SJCRH30 (cell line): Measurements from ENCODE around the gene RND3. TPM values are rescaled to one million over a fixed set of nuclear protein-coding genes. Genes with fewer than 3 reads are reported as not detected.

Experiments used
- DNase-seq, 2 experiments: peaks; one replicate each; pipeline ENCODE4 v3.0.0-alpha.2; 2015 to 2020
- H3K27ac ChIP-seq: fragments of 250-450 bp; sonication (Bioruptor Pico); 2 replicates; pipeline ENCODE4 v1.5.1; 2020; ENCODE audit warnings: mild to moderate bottlenecking, moderate library complexity
- H3K27me3 ChIP-seq: fragments of 250-450 bp; sonication (Bioruptor Pico); 2 replicates; pipeline ENCODE4 v1.5.1; 2020; ENCODE audit warnings: mild to moderate bottlenecking, moderate library complexity
- H3K36me3 ChIP-seq: fragments of 250-450 bp; sonication (Bioruptor Pico); 2 replicates; pipeline ENCODE4 v1.5.1; 2020; ENCODE audit warnings: mild to moderate bottlenecking, moderate library complexity
- H3K4me1 ChIP-seq: fragments of 250-450 bp; sonication (Bioruptor Pico); 2 replicates; pipeline ENCODE4 v1.5.1; 2020; ENCODE audit warnings: mild to moderate bottlenecking, moderate library complexity
- H3K4me3 ChIP-seq: fragments of 250-450 bp; sonication (Bioruptor Pico); 2 replicates; pipeline ENCODE4 v1.5.1; 2020; ENCODE audit warnings: mild to moderate bottlenecking, moderate library complexity
- H3K9me3 ChIP-seq: fragments of 250-450 bp; sonication (Bioruptor Pico); replicated peaks from 2 replicates; pipeline ENCODE4 v1.5.1; 2020; ENCODE audit warnings: mild to moderate bottlenecking, moderate library complexity
- total RNA-seq: library from RNA; depleted of rRNA; stranded (reverse); fragments of >200 nt; shearing (Covaris generic); gene quantifications from 2 replicates; pipeline ENCODE4 v1.2.3, GENCODE V29; 2014

Gene RND3
- total RNA-seq, 1 experiment from 2014 or later, result 43.4 TPM

DNA sequence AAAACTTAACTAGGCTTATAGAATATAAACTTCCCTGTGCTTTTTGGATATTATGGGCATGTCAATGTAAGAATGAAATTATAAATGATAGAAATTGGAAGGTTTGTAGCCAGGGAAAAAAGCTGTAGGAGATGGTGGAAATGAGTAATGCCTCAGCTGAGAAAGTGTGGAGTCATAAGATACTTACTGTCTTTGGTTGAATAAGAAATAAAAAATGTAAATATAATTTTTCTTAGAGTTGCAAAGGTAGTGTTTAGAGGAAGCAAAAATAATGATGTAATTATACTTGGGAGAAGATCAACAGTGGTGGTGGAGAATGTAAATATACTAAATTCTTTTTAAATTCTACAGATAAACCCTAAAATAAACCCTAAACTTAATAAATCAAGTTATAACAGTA, 26.2 kb upstream of the RND3 start:
- H3K9me3 ChIP-seq, result 0 out of 2 replicates have a peak, but pooled peaks cover 2% of the 10 kb centered on the region
- no peaks in the 10 kb centered on the region for H3K36me3 ChIP-seq
- no peak for DNase-seq
- H3K4me1 ChIP-seq, result no peaks in the 10 kb centered on the region
- H3K27me3 ChIP-seq, result no peaks in the 10 kb centered on the region
- H3K27ac ChIP-seq, result no peak overlapping the region
- no peak overlapping the region for H3K4me3 ChIP-seq

GRCh38 chr2:150508497-150509137, 21.1 kb upstream of the RND3 start:
- Histone ChIP-seq H3K9me3 (no peaks in the 10 kb centered on the region), H3K4me3 (no peak overlapping the region), H3K27me3 (no peaks in the 10 kb centered on the region), H3K36me3 (no peaks in the 10 kb centered on the region), H3K4me1 (no peaks in the 10 kb centered on the region), H3K27ac (no peak overlapping the region)
- DNase-seq, result no peak

- no peak overlapping the region for H3K27ac ChIP-seq
These were observed 19.6 kb upstream of the RND3 start for GRCh38 chr2:150507071-150507470.

GRCh38 chr2:150505178-150505577, 17.7 kb upstream of the RND3 start:
- Histone ChIP-seq H3K36me3 (no peaks in the 10 kb centered on the region), H3K27me3 (no peaks in the 10 kb centered on the region), H3K4me3 (no peak overlapping the region), H3K9me3 (no peaks in the 10 kb centered on the region), H3K4me1 (no peaks in the 10 kb centered on the region), H3K27ac (no peak overlapping the region)
- DNase-seq, result no peak

More at GRCh38 chr2:150507071-150507470, 19.6 kb upstream of the RND3 start:
- H3K27me3 ChIP-seq, result no peaks in the 10 kb centered on the region
- H3K9me3 ChIP-seq, result no peaks in the 10 kb centered on the region
- no peak overlapping the region for H3K4me3 ChIP-seq
- DNase-seq, result no peak
- H3K36me3 ChIP-seq, result no peaks in the 10 kb centered on the region
- H3K4me1 ChIP-seq, result no peaks in the 10 kb centered on the region

DNA sequence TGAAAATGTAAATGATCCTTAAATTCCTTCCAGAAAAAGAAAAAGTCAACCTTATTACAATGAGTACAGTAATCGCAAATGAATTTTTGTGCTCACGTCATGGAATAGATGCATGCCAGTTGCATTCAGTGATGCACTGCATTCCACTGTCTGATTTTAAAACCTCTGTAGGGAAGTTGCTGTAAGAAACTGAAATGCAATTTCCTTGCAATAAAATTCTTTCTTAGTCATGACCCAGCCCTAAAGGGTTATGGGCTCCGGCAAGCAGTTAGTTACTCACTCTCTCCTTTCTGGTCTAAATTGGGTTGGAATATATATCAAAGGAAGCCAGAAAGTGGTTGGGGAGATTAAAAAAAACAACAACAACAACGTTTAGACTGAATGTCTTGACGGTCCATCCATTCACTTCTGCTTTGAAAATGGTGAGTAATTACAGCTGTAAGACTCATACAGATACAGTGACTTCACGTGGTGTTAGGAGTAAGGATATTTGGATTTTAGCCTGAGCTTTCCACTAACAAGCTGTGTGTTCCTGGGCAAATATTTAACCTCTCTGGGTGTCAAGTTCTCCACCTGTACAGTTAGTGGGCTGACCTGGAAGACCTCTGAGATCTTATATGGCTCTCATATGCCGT, 8.6 kb upstream of the RND3 start:
- Histone ChIP-seq H3K4me3 (no peak overlapping the region), H3K27me3 (no peaks in the 10 kb centered on the region), H3K4me1 (no peaks in the 10 kb centered on the region), H3K27ac (no peak overlapping the region), H3K36me3 (no peaks in the 10 kb centered on the region), H3K9me3 (no peaks in the 10 kb centered on the region)
- no peak for DNase-seq

- no peak overlapping the region for H3K4me3 ChIP-seq
- H3K36me3 ChIP-seq, result no peaks in the 10 kb centered on the region
- H3K27me3 ChIP-seq, result no peaks in the 10 kb centered on the region
- H3K9me3 ChIP-seq, result no peaks in the 10 kb centered on the region
- DNase-seq, result no peak
- H3K27ac ChIP-seq, result no peak overlapping the region
- H3K4me1 ChIP-seq, result no peaks in the 10 kb centered on the region
These were observed 7.5 kb upstream of the RND3 start for GRCh38 chr2:150495001-150495400.

GRCh38 chr2:150494234-150494945, 6.9 kb upstream of the RND3 start:
- no peaks in the 10 kb centered on the region for H3K36me3 ChIP-seq
- H3K4me3 ChIP-seq, result no peak overlapping the region
- no peak overlapping the region for H3K27ac ChIP-seq
- DNase-seq, result no peak
- no peaks in the 10 kb centered on the region for H3K27me3 ChIP-seq
- H3K9me3 ChIP-seq, result no peaks in the 10 kb centered on the region
- H3K4me1 ChIP-seq, result no peaks in the 10 kb centered on the region

DNA sequence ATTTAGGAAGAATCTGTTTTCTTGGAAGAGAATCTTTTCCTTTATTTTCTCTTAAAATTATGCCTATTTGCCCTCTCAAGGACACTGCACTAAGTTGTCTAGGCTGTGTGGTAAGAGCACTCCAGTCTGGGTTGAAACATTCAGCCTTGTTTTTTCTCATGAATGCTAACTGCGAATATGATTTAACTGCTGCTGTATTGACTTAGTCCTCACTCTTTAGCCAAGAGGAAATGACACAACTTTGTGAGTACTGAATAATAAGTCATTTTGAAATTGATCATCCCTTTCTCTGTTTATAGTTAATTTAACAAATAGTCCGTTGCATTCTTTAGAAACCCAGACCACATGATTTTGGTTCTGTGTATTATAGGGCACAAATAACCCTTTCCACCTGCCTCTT, 4.5 kb upstream of the RND3 start:
- Histone ChIP-seq H3K36me3 (no peaks in the 10 kb centered on the region), H3K4me1 (no peaks in the 10 kb centered on the region), H3K4me3 (no peak overlapping the region), H3K27ac (no peak overlapping the region), H3K9me3 (no peaks in the 10 kb centered on the region), H3K27me3 (no peaks in the 10 kb centered on the region)
- DNase-seq, result no peak

GRCh38 chr2:150491430-150491829, 4.0 kb upstream of the RND3 start:
- no peaks in the 10 kb centered on the region for H3K27me3 ChIP-seq
- no peaks in the 10 kb centered on the region for H3K4me1 ChIP-seq
- no peak overlapping the region for H3K4me3 ChIP-seq
- no peaks in the 10 kb centered on the region for H3K9me3 ChIP-seq
- DNase-seq, result no peak
- H3K27ac ChIP-seq, result no peak overlapping the region
- H3K36me3 ChIP-seq, result no peaks in the 10 kb centered on the region; the same call in 1 of the 2 replicates

DNA sequence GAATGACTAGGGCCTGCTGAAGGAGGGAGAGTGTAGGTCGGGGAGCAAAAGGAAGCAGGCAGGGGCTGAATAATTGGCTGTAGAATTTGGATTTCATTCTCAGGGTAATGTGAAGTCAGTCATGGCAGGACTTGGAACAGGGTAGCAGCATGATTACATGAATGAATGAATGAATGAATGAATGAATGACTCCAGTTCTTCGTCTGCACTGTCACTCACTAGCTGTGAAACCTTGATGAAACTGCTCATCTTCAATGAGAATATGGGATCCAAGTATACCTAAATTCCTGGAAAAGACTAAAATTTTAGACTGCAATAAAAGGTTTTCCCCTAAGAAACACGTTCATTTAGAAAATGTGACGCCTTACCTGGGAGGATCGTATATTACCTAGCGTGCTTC, 3.0 kb upstream of the RND3 start:
- Histone ChIP-seq H3K4me1 (no peaks in the 10 kb centered on the region), H3K36me3 (no peaks in the 10 kb centered on the region; the same call in 1 of the 2 replicates), H3K9me3 (no peaks in the 10 kb centered on the region), H3K27me3 (no peaks in the 10 kb centered on the region), H3K27ac (no peak overlapping the region), H3K4me3 (no peak overlapping the region)
- DNase-seq, result no peak

DNA sequence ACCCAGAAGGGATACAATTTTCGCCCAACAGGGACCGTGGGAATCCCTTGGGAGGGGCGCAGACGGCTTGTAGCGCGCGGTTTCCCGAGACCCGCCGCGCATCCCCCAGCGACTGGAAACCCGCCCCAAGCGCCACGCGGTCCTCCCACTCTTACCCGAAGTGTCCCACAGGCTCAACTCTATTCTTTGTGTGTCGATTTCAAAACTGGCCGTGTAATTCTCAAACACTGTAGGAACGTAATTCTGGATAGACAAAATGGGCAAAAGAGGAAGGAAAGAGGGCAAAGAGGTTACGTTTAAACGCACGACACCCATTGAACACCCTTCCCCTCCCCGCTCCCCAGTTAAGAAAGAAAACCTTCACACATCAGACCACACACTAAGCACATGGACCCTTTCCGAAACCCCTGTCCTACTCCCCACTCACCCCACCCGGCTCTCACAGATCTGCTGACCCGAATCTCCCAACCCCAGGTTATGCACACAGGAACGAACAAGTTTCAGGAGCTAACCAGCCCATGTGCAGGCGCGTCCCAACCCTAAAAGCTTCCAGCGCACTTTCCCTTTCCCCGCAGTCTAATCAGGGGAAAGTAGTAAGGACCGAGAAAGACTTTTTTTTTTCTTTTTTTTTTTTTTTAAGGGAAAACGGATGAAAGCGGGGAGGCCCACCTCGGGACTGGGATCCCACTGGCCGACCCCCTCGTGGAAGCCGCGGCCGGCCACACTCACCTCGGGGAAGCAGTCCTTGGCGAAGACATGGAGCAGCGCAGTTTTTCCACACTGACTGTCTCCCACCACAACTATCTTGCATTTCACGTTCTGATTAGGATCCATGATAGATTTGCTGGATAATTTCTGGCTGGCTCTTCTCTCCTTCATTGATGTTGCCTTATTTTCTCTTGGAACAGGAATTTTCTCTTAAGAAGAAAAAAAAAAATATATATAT, 655 bp downstream of the RND3 start:
- peaks cover 16% of the 10 kb centered on the region for H3K36me3 ChIP-seq
- peaks cover 13% of the 10 kb centered on the region; the same call in 1 of the 2 replicates for H3K4me1 ChIP-seq
- peak; percentile 49 to 69 for DNase-seq
- H3K27ac ChIP-seq, result peak overlapping the region; percentile 78
- H3K4me3 ChIP-seq, result peak overlapping the region; percentile 73
- H3K9me3 ChIP-seq, result no peaks in the 10 kb centered on the region
- H3K27me3 ChIP-seq, result no peaks in the 10 kb centered on the region

DNA sequence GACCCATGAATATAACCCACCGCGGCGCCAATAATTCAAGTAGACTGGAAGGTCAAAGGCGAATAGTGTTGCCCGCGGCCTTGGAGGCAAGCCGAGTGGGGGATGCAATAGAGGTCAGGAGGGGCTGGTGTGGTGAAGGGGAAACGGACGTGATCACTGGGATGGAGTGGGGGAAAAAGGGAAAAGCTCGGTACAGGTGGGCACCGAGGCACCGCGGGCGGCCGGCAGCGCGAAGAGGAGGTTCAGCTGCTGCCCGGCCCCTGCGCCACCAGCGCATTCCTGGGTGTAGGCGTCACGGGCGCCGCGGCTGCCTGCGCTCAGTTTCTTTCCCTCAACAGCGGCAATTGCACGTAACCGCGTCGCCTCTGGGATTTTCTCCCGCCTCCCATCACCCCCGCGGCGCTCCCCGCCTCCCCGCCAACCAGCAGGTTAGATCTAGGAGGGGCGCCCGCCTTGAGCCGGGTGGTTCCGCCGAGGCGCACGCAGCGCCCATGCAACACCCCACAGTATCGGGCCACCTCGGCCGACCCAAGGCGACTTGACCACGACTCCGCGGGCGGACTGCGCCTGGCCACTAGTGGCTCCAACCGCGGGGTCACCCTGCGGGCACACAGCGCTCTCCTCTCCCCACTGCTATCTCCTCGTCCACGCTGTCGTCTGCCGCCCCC, 1.5 kb downstream of the RND3 start:
- Histone ChIP-seq H3K4me3 (peak overlapping the region; percentile 73), H3K27ac (peak overlapping the region; percentile 78), H3K9me3 (no peaks in the 10 kb centered on the region), H3K27me3 (no peaks in the 10 kb centered on the region), H3K4me1 (peaks cover 19% of the 10 kb centered on the region; the same call in 1 of the 2 replicates), H3K36me3 (peaks cover 22% of the 10 kb centered on the region)
- DNase-seq, result peak; percentile 80 to 84

DNA sequence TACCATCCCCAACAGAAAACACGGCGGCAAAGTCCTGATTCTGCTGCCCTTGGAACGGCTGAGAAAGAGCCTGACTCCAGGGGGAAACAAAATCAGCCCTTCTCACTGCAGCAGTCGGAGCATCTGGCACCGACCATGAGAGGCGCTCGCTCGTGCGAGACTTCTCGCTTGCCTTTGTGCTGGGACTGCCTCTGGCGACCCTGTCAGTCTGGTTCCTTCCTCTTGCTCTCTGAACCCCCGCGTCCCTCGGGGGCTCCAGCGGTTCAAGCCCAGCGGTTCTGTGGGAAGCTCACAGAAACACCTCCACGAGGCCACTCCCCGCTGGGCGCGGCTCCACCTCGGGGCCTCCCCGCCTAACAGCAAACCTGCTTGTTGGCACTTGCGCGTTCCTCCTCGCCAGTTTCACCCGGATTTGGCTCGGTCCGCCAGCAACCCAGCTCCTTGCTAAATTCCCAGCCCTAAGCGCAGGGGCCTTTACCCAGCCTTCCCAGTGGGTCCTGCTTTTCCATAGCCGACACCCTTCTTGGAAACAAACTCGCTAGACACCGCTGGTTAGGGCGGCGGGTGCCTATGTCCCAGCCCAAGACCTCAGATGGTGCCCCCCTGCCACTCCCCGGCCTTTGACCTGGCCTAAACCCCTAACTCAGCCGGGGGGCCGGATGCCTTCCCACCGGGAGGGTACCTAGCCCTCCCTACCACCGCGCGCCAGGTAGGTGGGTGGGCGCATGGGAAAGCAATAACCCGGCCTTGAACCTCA, 2.2 kb downstream of the RND3 start:
- peak overlapping the region; percentile 73 for H3K4me3 ChIP-seq
- peaks cover 26% of the 10 kb centered on the region for H3K4me1 ChIP-seq
- H3K36me3 ChIP-seq, result peaks cover 25% of the 10 kb centered on the region
- peak overlapping the region; percentile 78 for H3K27ac ChIP-seq
- DNase-seq, result peak; percentile 57 to 71
- no peaks in the 10 kb centered on the region for H3K9me3 ChIP-seq
- no peaks in the 10 kb centered on the region for H3K27me3 ChIP-seq
